Heart left ventricle (tissue), 16 donors: Measurements from ENCODE around the gene OR51B2. TPM values are rescaled to one million over a fixed set of nuclear protein-coding genes. Genes with fewer than 3 reads are reported as not detected.
A peak's percentile ranks its signal among the peaks of the same experiment; 100 is the strongest.
"Not testable (repeated sequence)": the region's sequence is repeated elsewhere in the genome, so short reads cannot be mapped to it uniquely, and the experiment has no call there.

ENCODE experiments used
- ATAC-seq, 4 donors: fragments of 200-7000 bp; cut with Tn5 transposase; one replicate each; pipeline ENCODE4 v1.9.1; 2020 to 2022; ENCODE audit warnings: moderate library complexity in 4 of 4, mild to moderate bottlenecking in 3 of 4, moderate number of reproducible peaks in 1 of 4
- DNase-seq, 5 donors: peaks; one replicate each; pipeline ENCODE4 v3.0.0-alpha.2; 2020
- H3K27ac ChIP-seq, 12 donors: fragments of 200-600 bp; sonication (generic) in 4 of 12; one replicate each; pipeline versions ENCODE4 v1.5.0 to v1.8.0; 2016 to 2022; ENCODE audit warnings: mild to moderate bottlenecking in 2 of 12
- H3K27me3 ChIP-seq, 9 donors: fragments of 200-600 bp; sonication (generic) in 2 of 9; one replicate each; pipeline versions ENCODE4 v1.5.1 to v1.8.0; 2016 to 2022; ENCODE audit warnings: mild to moderate bottlenecking in 3 of 9
- H3K36me3 ChIP-seq, 9 donors: fragments of 200-600 bp; sonication (generic) in 2 of 9; one replicate each; pipeline versions ENCODE4 v1.5.0 to v1.8.0; 2018 to 2022; ENCODE audit warnings: mild to moderate bottlenecking in 2 of 9
- H3K4me1 ChIP-seq, 12 donors: fragments of 200-600 bp; sonication (generic) in 4 of 12; one replicate each; pipeline versions ENCODE4 v1.5.0 to v1.8.0; 2016 to 2022; ENCODE audit warnings: mild to moderate bottlenecking in 3 of 12
- H3K4me3 ChIP-seq, 12 donors: fragments of 200-600 bp; sonication (generic) in 4 of 12; one replicate each; pipeline versions ENCODE4 v1.5.0 to v1.8.0; 2017 to 2022; ENCODE audit warnings: mild to moderate bottlenecking in 9 of 12, moderate library complexity in 4 of 12
- H3K9me3 ChIP-seq, 12 donors: fragments of 200-600 bp; sonication (generic) in 4 of 12; one replicate each; pipeline versions ENCODE4 v1.5.0 to v1.8.0; 2016 to 2022; ENCODE audit warnings: mild to moderate bottlenecking in 1 of 12
- CTCF ChIP-seq, 12 donors: fragments of 200-600 bp; sonication (generic) in 4 of 12; IDR thresholded peaks; one replicate each; pipeline versions ENCODE4 v1.5.0 to v1.8.0; 2018 to 2022; ENCODE audit warnings: antibody characterized with exemption in 12 of 12, mild to moderate bottlenecking in 5 of 12
- POLR2A ChIP-seq, 2 donors: fragments of 450-650 bp; IDR thresholded peaks; one replicate each; pipeline ENCODE4 v1.6.1; 2017; ENCODE audit warnings: antibody characterized with exemption in 2 of 2, mild to moderate bottlenecking in 2 of 2, moderate library complexity in 2 of 2
- WGBS, 4 donors: extraction: QIAGEN DNeasy Blood & Tissue Kit in 2 of 4; methylation state at CpG; one replicate each; pipeline versions ENCODE4 v1.1.5 to v1.1.7; 2013 to 2018; 5-methylcytosine and 5-hydroxymethylcytosine counted together
- intact Hi-C, 10 donors: fragments of 100-400 bp; cut with DNase I; formaldehyde crosslinking; loops; one replicate each; pipeline versions ENCODE4 v1.11.1 to v1.14.2; 2022
- polyA plus RNA-seq, 2 donors: library from polyadenylated mRNA; stranded (reverse); fragments of 200-250 nt; gene quantifications; one replicate each; pipeline ENCODE4 v1.2.3, GENCODE V29; 2013
- total RNA-seq, 9 donors: library from RNA; depleted of rRNA in 2 of 9; stranded (reverse); fragments of >200 nt in 2 of 9; fragmentation: NEBNext Ultra II Directional in 3 of 9; extraction: Animal tissue kit (Norgen Biotek cat#: 25700) in 3 of 9; gene quantifications; one replicate each; pipeline versions ENCODE4 v1.1.0 to v1.2.4, GENCODE V29; 2016 to 2023
- donor health status: ischemic (EF 13 %, LVEDD 7.1; RV severe dilation, severe dysfunction).
- donor health status: healthy with polysubstance abuse.
- donor health status: DM: no; HTN: yes; CAD: no.
- donor health status: DM: no; HTN: no; CAD: no.
- donor health status: ischemic (EF 25% LVEDD 6.9; RV normal size, moderate dysfunction).
- donor health status: ischemic (EF 25% LVEDD 5.7; RV mildly dilated, moderate dysfunction).
- donor health status: healthy.
- donor health status: DM: yes; HTN: yes; CAD: no.
- donor health status: ischemic (EF 35%, LVEDD 5.7; RV mildly dilated, moderate dysfunction).
- donor health status: nonischemic (EF 11% LVEDD 7.7; RV severe dilation, severe dysfunction).
- donor health status: DM: yes; HTN: yes; CAD: no.
- donor health status: PGD.
- donor health status: ischemic (EF 29% LVEDD 5.4; RV normal size, mild dysfunction).
- donor health status: nonischemic (EF 23%, LVEDD 6.1; RV moderate dilation, normal function).

OR51B2 gene
- total and polyA plus RNA-seq, 11 donors, result not detected

GRCh38 chr11:5366856-5367255, 42.8 kb upstream of the OR51B2 start:
- Histone ChIP-seq H3K4me3 (no peak overlapping the region), H3K27me3 (no peaks in the 10 kb centered on the region), H3K36me3 (no peaks in the 10 kb centered on the region), H3K9me3 (no peaks in the 10 kb centered on the region), H3K27ac (no peak overlapping the region), H3K4me1 (peaks cover 0 to 14% (median 0%) of the 10 kb centered on the region in 12 donors)
- WGBS, 4 donors, result 0 to 68% (median 47%) methylated on average over 1 of the region's 1 CpG
- intact Hi-C loops, result no loop called here
- no peak for TF ChIP-seq CTCF (IDR thresholded peaks at IDR 0.05)
- no peak for TF ChIP-seq POLR2A (IDR thresholded peaks at IDR 0.05)
- no peak for DNase-seq
- ATAC-seq, result no peak

- H3K4me3 ChIP-seq, H3K27ac ChIP-seq, intact Hi-C loops, H3K9me3 ChIP-seq, DNase-seq, H3K36me3 ChIP-seq, H3K27me3 ChIP-seq, ATAC-seq: not testable (repeated sequence)
- peak in 1 of 12 donors; percentile 6 for TF ChIP-seq CTCF (IDR thresholded peaks at IDR 0.05)
- H3K4me1 ChIP-seq, result peaks cover 0 to 14% (median 0%) of the 10 kb centered on the region in 12 donors
- WGBS, 4 donors, result 76 to 94% (median 82%) methylated on average over 6 of the region's 6 CpGs
Measured at GRCh38 chr11:5366365-5366764, 42.3 kb upstream of the OR51B2 start.

GRCh38 chr11:5364214-5364613, 40.1 kb upstream of the OR51B2 start:
- Histone ChIP-seq H3K4me1 (peaks cover 0 to 14% (median 0%) of the 10 kb centered on the region in 12 donors), H3K27me3 (no peaks in the 10 kb centered on the region), H3K27ac (no peak overlapping the region), H3K36me3 (no peaks in the 10 kb centered on the region), H3K4me3 (no peak overlapping the region), H3K9me3 (peaks cover 0 to 6% (median 0%) of the 10 kb centered on the region in 12 donors)
- whole genome bisulfite sequencing, 4 donors, result 31 to 59% (median 56%) methylated on average over 1 to 2 of the region's 2 CpGs
- intact Hi-C loops, result no loop called here
- no peak for ATAC-seq
- TF ChIP-seq CTCF (IDR thresholded peaks at IDR 0.05) (no peak), POLR2A (IDR thresholded peaks at IDR 0.05) (no peak)
- DNase-seq, result no peak

- no peaks in the 10 kb centered on the region for H3K36me3 ChIP-seq
- no peak overlapping the region for H3K27ac ChIP-seq
- H3K4me3 ChIP-seq, result no peak overlapping the region
- TF ChIP-seq POLR2A (IDR thresholded peaks at IDR 0.05) (no peak), CTCF (IDR thresholded peaks at IDR 0.05) (no peak)
- no peaks in the 10 kb centered on the region for H3K27me3 ChIP-seq
- intact Hi-C loops, result no loop called here
- ATAC-seq (no peak), DNase-seq (no peak)
- H3K9me3 ChIP-seq, result peaks cover 0 to 6% (median 0%) of the 10 kb centered on the region in 12 donors
- WGBS, 4 donors, result 82 to 97% (median 89%) methylated on average over 1 of the region's 1 CpG
- H3K4me1 ChIP-seq, result peaks cover 0 to 14% (median 0%) of the 10 kb centered on the region in 12 donors
Measured at GRCh38 chr11:5363679-5364078, 39.6 kb upstream of the OR51B2 start.
